GM21528 (cell line): Measurements from ENCODE around the gene PIGQ.

Source experiments
- ATAC-seq: cut with Tn5 transposase; IDR thresholded peaks from one replicate; pipeline ENCODE4 v1.9.1; 2021; ENCODE audit warnings: mild to moderate bottlenecking, moderate library complexity; ENCODE audit not compliant: unreplicated experiment, low FRiP score

Gene PIGQ

GRCh38 chr16:566475-567372, 3.0 kb upstream of the PIGQ start, which contains the start of gene NHLRC4:
Gene NHLRC4 (plus strand): TSS chr16:567005. CDS start chr16:568048, 1,043 bp downstream.
- no peak for ATAC-seq

DNA sequence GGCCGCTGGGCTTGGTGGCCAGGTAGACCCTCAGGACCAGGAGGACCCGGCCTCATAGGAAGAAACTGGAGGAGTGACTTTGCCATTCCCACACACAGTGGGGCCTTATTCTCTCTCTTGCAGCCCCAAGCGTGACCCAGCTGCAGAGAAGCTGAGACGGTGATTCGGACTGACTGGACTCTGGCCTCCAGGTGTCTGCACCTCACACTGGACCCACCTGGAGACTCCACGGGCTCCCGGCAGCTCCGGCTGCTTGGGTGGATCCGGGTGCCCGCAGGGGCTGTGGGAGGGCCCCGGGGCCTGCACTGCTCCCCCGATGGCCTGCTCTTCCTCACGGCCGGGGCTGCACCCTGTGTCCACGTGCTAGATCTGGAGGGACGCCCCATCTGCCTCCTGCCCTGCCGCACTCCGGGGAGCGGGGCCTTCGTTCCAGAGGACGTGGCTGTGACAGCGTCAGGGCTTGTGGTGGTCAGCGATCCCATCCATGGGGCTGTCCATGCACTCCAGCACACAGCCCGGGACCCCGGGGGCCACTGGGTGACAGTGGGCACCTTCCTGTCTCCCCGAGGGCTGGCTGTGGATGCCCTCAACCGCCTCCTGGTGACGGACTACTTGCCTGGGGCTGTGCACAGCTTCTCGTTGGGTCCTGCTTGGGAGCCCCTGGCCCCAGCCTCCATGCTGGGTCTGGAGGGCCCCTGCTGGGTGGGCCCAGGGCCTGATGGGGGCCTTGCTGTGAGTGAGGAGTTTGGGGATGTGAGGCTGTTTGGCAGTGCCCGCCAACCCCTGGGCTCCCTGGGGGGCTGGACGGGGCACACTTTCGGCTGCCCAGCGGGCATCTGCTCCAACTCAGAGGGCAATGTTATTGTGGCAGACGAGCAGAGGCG, 2.2 kb upstream of the PIGQ start:
- no peak for ATAC-seq

DNA sequence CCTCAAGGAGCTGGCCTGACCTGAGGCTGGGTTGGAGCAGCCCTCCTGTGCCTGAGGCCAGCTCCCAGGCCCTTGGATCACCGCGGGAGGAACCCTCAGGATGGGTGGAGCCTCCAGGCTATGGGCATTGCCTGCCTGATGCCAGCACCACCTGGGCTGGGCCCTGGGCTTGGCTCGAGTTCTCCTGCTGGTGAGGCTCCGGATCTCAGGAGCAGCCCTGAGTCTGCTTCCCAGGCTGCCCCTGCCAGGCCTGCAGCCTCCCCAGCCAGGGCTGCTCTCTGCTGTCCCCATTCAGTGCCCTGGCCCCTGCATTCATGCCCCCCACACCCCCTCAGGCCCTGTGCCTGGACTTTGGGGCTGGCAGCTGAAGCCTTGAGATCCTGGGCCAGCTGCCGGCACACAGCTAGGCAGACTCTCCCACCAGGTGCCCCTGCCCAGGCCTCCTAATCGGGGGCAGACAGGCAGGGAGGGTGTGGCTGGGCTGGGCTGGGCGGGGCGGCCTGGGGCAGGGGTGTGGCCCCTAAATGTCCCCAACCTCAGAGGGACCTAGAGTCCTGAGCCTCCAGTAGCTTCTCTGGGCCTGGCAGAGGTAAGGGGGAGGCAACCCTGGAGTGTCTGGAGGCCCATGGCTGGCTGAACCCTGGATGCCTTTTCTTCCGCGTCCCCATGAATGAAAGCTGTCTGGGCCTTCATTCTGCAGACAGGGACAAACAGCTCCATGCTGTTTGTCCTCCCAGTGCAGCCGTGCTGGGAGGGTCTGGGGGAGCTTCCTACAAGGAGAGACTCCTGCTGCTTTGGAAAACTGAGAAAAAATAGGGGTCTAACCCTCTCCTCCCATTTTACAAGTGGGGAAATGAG, 1.1 kb upstream of the PIGQ start:
- no peak for ATAC-seq

DNA sequence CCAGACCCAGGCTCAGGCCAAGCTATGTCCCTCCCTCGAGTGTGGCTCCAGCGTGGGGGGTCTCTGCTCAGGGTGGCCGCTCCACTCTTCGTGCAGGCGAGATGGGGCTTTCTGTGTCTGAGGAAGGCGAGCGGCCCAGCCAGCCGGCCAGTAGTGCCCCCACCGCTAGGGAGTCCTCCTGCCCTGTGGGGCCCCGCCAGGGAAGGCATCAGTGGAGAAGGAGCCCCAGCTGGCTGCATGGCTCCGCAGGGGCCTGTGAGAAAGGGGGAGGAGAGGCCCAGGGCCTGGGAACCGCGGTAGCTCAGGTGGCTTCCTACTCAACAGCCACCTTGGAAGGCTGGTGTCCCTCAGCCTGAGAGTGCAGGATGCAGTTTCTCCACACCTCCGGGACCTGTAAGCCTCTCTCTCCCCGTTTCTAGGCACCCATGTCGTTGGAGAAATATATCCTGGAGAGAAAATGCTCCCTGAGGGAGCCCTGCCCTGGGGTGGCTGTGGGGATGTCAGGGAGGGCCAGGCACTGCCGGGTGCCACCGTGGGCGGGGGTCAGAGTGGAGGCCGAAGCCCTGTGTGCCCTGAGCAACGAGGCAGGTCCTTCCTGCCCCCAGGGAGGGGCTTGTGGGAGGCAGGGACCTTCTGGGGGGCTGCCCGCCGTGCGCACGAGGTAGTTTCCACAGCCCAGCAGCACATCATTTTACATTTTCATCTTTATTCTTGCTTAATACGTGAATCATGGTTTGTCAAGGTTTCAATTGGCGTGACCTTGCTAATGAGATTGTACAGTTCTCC, 3.3 kb downstream of the PIGQ start:
- ATAC-seq, result no peak

- ATAC-seq, result no peak
Measured at GRCh38 chr16:574021-574760, 4.4 kb downstream of the PIGQ start.

GRCh38 chr16:575354-576196, 5.8 kb downstream of the PIGQ start:
- ATAC-seq, result no peak

GRCh38 chr16:576197-576822, 6.5 kb downstream of the PIGQ start:
- ATAC-seq, result no peak

- ATAC-seq, result no peak
Measured at GRCh38 chr16:576823-577201, 7.0 kb downstream of the PIGQ start.

- no peak for ATAC-seq
Measured at GRCh38 chr16:577796-578195, 8.0 kb downstream of the PIGQ start.

GRCh38 chr16:578232-578869, 8.6 kb downstream of the PIGQ start:
- no peak for ATAC-seq

DNA sequence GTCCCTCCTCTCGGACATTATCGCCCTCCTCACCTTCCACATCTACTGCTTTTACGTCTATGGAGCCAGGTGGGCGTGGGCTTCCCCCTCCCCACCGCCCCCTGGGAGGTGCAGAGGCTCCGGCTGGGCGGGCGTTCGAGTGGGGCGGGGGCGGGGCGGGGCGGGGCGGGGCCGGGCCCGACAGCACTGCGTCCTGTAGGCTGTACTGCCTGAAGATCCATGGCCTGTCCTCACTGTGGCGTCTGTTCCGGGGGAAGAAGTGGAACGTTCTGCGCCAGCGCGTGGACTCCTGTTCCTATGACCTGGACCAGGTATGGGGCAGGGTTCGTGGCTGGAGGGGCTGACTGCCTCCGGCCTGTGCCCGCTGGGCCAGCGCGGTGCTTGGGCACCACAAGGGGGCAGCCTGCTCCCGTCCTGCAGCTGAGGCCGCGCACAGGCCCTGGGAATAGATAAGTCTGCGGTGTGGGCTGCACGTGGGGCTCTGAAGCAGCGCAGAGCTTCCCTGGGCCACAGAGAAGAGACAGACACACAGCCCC, 9.2 kb downstream of the PIGQ start:
- no peak for ATAC-seq

DNA sequence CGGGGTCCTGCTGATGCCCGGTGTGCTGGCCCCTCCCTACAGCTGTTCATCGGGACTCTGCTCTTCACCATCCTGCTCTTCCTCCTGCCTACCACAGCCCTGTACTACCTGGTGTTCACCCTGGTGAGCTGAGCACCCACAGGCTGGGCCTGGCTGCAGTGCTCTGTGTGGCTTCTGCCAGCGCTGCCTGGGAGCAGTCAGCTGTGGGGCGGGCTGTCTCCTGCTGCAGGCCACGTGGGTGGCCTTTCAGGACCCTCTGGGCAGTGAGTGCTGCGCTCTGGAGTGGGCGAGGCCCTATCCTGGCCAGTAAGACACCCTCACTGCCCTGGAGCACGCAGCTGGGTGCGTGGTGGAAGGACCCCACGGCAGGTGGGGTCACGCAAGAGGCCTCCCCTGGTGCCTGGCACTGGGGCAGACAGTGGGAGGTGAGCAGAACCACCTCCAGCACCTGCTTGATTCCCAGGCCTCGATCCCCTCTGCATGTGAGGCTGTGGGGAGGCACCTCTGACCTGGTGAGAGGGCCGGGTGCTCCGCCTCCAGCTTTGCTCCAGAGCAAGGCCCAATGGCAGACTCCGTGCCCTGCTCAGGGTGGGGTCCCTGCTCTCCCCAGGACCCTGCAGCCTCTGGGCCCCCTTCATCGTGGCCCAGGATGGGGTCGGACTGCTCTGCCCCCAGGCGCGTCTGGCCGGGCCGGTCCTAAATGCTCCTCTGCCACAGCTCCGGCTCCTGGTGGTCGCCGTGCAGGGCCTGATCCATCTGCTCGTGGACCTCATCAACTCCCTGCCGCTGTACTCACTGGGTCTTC, 10.6 kb downstream of the PIGQ start:
- ATAC-seq, result no peak

DNA sequence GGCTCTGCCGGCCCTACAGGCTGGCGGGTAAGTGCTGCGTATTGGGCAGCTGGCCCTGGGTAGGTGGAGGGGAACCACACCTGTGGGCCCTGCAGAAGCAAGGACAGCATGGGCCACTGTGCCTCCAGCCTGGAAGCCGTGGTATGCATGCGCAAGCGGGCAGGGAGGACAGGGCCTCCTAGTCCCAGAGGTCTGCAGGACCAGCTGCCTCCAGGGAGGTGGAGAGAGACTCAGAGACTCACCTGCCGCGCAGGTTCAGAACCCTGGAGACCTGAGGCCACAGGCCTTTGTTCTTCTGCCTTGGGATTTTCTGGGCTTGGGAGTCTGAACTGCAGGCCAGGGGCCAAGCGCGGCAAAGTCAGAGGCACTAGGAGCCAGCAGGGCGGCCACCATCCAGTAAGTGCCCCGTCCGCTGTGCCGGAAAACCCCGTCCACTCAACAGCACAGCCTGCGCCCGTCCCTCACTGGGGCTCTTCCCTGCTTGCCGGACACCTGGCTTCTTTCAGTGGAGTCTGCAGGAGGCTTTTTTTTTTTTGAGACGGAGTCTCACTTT, 11.3 kb downstream of the PIGQ start:
- no peak for ATAC-seq

GRCh38 chr16:582218-582613, 12.4 kb downstream of the PIGQ start:
- ATAC-seq, result no peak

DNA sequence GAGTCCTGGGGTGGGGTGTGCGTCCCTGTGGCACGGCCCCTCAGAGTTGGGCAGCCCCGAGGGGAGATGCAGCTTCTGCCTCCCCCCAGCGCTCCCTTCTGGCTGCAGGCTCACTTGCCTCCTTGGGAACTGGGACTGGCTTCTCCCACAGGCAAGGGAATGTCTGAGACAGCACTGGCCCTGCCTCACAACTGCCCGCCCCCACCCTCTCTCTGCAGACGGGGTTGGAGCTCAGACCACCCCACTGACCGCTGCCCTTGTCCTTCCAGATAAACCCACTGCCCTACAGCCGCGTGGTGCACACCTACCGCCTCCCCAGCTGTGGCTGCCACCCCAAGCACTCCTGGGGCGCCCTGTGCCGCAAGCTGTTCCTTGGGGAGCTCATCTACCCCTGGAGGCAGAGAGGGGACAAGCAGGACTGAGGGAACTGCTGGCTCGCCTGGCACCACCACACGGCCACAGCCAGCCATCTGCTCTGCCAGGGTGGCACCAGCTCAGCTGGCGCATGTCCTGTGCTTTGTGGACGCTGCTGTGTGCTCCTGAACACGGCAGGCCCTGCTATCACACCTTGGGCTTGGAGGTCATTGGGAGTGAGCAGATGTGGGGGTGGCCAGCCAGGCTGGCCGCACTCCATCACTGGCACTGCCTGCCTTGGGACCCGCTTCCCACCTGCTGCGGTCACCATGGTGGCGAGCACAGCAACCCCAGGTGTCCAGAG, 13.0 kb downstream of the PIGQ start:
- ATAC-seq, result no peak
